IMR-90 (cell line): ENCODE data around the gene COPZ2. TPM values are rescaled to one million over a fixed set of nuclear protein-coding genes. Genes with fewer than 3 reads are reported as not detected.

Experiments
- ATAC-seq: fragments of 200-7000 bp; cut with Tn5 transposase; 2 replicates; pipeline ENCODE4 v1.9.1; 2020; ENCODE audit warnings: low read depth, mild to moderate bottlenecking, moderate library complexity
- BruUV-seq: library from RNA; stranded (reverse); fragments of 400-500 nt; replicated peaks from 2 replicates; lab custom pipeline; 2021; lab: Mats Ljungman, UMichigan
- CTCF ChIA-PET: fragments of 300-600 bp; formaldehyde crosslinking; extraction: SDS; loops from one replicate; lab custom pipeline; 2021; ENCODE audit warnings: antibody characterized with exemption; lab: Yijun Ruan, JAX
- POLR2A ChIA-PET: fragments of 300-600 bp; sonication (Branson Sonifier 250); formaldehyde crosslinking; loops from one replicate; lab custom pipeline; 2022; ENCODE audit warnings: antibody characterized with exemption; ENCODE audit not compliant: unreplicated experiment; lab: Charles Lee
- DNase-seq: peaks from one replicate; pipeline ENCODE4 v3.0.0; 2013
- H2AFZ ChIP-seq: replicated peaks from 2 replicates; pipeline ENCODE3; 2013; ENCODE audit warnings: low read length, mild to moderate bottlenecking; ENCODE audit not compliant: poor library complexity
- H2AK5ac ChIP-seq: 2 replicates; pipeline ENCODE4 v1.6.1; 2013; ENCODE audit warnings: low read depth, low read length, inconsistent platforms
- H2AK9ac ChIP-seq: replicated peaks from 2 replicates; pipeline ENCODE3; 2013; ENCODE audit warnings: mild to moderate bottlenecking, low read depth, low read length, moderate library complexity; ENCODE audit not compliant: poor library complexity
- H2BK120ac ChIP-seq: 2 replicates; pipeline ENCODE4 v1.6.1; 2013; ENCODE audit warnings: low read depth, low read length, inconsistent platforms
- H2BK15ac ChIP-seq: 3 replicates; pipeline ENCODE4 v1.6.1; 2013; ENCODE audit warnings: low read depth, low read length, inconsistent platforms
- H2BK20ac ChIP-seq: 2 replicates; pipeline ENCODE4 v1.6.1; 2013; ENCODE audit warnings: low read depth, mild to moderate bottlenecking, inconsistent platforms, low read length, moderate library complexity
- H2BK5ac ChIP-seq: 2 replicates; pipeline ENCODE4 v1.6.1; 2013; ENCODE audit warnings: mild to moderate bottlenecking, low read depth, low read length, inconsistent platforms; ENCODE audit not compliant: poor library complexity, severe bottlenecking
- H3K14ac ChIP-seq: replicated peaks from 2 replicates; pipeline ENCODE4 v1.6.1; 2013; ENCODE audit warnings: low read depth, low read length, inconsistent platforms
- H3K18ac ChIP-seq: 2 replicates; pipeline ENCODE4 v1.6.1; 2013; ENCODE audit warnings: low read depth, low read length, control low read depth
- H3K23ac ChIP-seq: 2 replicates; pipeline ENCODE4 v1.6.1; 2013; ENCODE audit warnings: low read depth, low read length, inconsistent platforms
- H3K27ac ChIP-seq: 2 replicates; pipeline ENCODE4 v1.5.1; 2013; ENCODE audit warnings: mild to moderate bottlenecking, control low read depth, low read length; ENCODE audit not compliant: insufficient read depth
- H3K27me3 ChIP-seq: 2 replicates; pipeline ENCODE4 v1.6.1; 2013; ENCODE audit warnings: low read length; ENCODE audit not compliant: control insufficient read depth, insufficient read depth
- H3K36me3 ChIP-seq: 2 replicates; pipeline ENCODE4 v1.6.1; 2013; ENCODE audit warnings: low read length, mixed read lengths; ENCODE audit not compliant: control insufficient read depth, insufficient read depth
- H3K4ac ChIP-seq: 2 replicates; pipeline ENCODE4 v1.6.1; 2013; ENCODE audit warnings: low read depth, low read length, inconsistent platforms
- H3K4me1 ChIP-seq: 2 replicates; pipeline ENCODE4 v1.6.1; 2013; ENCODE audit warnings: low read length, mixed read lengths; ENCODE audit not compliant: control insufficient read depth, insufficient read depth
- H3K4me2 ChIP-seq: 2 replicates; pipeline ENCODE4 v1.6.1; 2013; ENCODE audit warnings: low read depth, mild to moderate bottlenecking, control low read depth, low read length, moderate library complexity
- H3K4me3 ChIP-seq: 2 replicates; pipeline ENCODE4 v1.5.1; 2013; ENCODE audit warnings: low read depth, mild to moderate bottlenecking, control low read depth, low read length, moderate library complexity; ENCODE audit not compliant: insufficient read depth
- H3K56ac ChIP-seq: 2 replicates; pipeline ENCODE4 v1.6.1; 2013; ENCODE audit warnings: low read length, inconsistent platforms; ENCODE audit not compliant: insufficient read depth; ENCODE audit errors: extremely low read depth
- H3K79me1 ChIP-seq, 2 experiments: 2 replicates each; pipeline ENCODE4 v1.6.1; 2013; ENCODE audit warnings: low read length in 2 of 2, inconsistent platforms in 1 of 2, low read depth in 1 of 2
- H3K9ac ChIP-seq: 2 replicates; pipeline ENCODE4 v1.6.1; 2013; ENCODE audit warnings: low read depth, low read length, control low read depth
- H3K9me1 ChIP-seq: 2 replicates; pipeline ENCODE4 v1.6.1; 2013; ENCODE audit warnings: low read length, inconsistent platforms; ENCODE audit not compliant: insufficient read depth
- H3K9me3 ChIP-seq: 2 replicates; pipeline ENCODE4 v1.6.1; 2013; ENCODE audit warnings: low read length; ENCODE audit not compliant: control insufficient read depth, insufficient read depth
- H4K20me1 ChIP-seq: 2 replicates; pipeline ENCODE4 v1.6.1; 2013; ENCODE audit warnings: low read length, inconsistent platforms; ENCODE audit not compliant: insufficient read depth
- H4K5ac ChIP-seq: 2 replicates; pipeline ENCODE4 v1.6.1; 2013; ENCODE audit warnings: mild to moderate bottlenecking, low read depth, low read length, control low read depth
- H4K8ac ChIP-seq, 2 experiments: 2 replicates each; pipeline ENCODE4 v1.6.1; 2013; ENCODE audit warnings: low read depth in 2 of 2, low read length in 2 of 2, control low read depth in 1 of 2, inconsistent platforms in 1 of 2
- H4K91ac ChIP-seq: 2 replicates; pipeline ENCODE4 v1.6.1; 2013; ENCODE audit warnings: low read depth, low read length, inconsistent platforms; ENCODE audit not compliant: insufficient read depth
- BHLHE40 ChIP-seq: fragments of 150-350 bp; IDR thresholded peaks from 2 replicates; pipeline ENCODE4 v1.6.1; 2016; ENCODE audit warnings: mild to moderate bottlenecking, low read depth, low read length
- CTCF ChIP-seq: conservative IDR thresholded peaks from 2 replicates; pipeline ENCODE4 v1.5.1; 2012; ENCODE audit warnings: mild to moderate bottlenecking, low read depth, low read length, improper control_type of control experiment
- ELK1 ChIP-seq: fragments of 150-350 bp; IDR thresholded peaks from 2 replicates; pipeline ENCODE4 v1.6.1; 2016; ENCODE audit warnings: low read depth, mild to moderate bottlenecking, low read length, moderate library complexity, borderline replicate concordance
- MAFK ChIP-seq: IDR thresholded peaks from 2 replicates; pipeline ENCODE4 v1.6.1; 2012; ENCODE audit warnings: low read depth, low read length, improper control_type of control experiment
- MAZ ChIP-seq: IDR thresholded peaks from 2 replicates; pipeline ENCODE4 v1.6.1; 2012; ENCODE audit warnings: low read depth, mild to moderate bottlenecking, low read length, improper control_type of control experiment, moderate library complexity, borderline replicate concordance
- RCOR1 ChIP-seq: IDR thresholded peaks from 2 replicates; pipeline ENCODE4 v1.6.1; 2012; ENCODE audit warnings: mild to moderate bottlenecking, low read length, improper control_type of control experiment; ENCODE audit not compliant: insufficient replicate concordance
- RFX5 ChIP-seq: IDR thresholded peaks from 2 replicates; pipeline ENCODE4 v1.8.0; 2012; ENCODE audit warnings: low read depth, mild to moderate bottlenecking, low read length, moderate library complexity
- SMC3 ChIP-seq: fragments of 150-350 bp; IDR thresholded peaks from 2 replicates; pipeline ENCODE4 v1.6.1; 2016; ENCODE audit warnings: low read depth, mild to moderate bottlenecking, antibody characterized with exemption, low read length, moderate library complexity
- USF2 ChIP-seq: fragments of 150-350 bp; IDR thresholded peaks from 2 replicates; pipeline ENCODE4 v1.6.1; 2017; ENCODE audit warnings: mild to moderate bottlenecking, antibody characterized with exemption, low read length, low read depth
- WGBS, 2 experiments: methylation state at CpG; one replicate each; pipeline versions ENCODE4 v1.1.5 to v1.1.7; 2013; ENCODE audit warnings: missing lambda C conversion rate in 2 of 2; ENCODE audit not compliant: insufficient read length in 1 of 2; ENCODE audit errors: extremely low coverage in 2 of 2; 5-methylcytosine and 5-hydroxymethylcytosine counted together
- dilution Hi-C: fragments of 300-500 bp; cut with HindIII; formaldehyde crosslinking; loops from one replicate; pipeline ENCODE4 v1.14.3; 2018; ENCODE audit warnings: low sequenced_read_pairs; ENCODE audit not compliant: unreplicated experiment
- in situ Hi-C: fragments of 300-500 bp; cut with MboI; formaldehyde crosslinking; loops from 3 replicates; pipeline ENCODE4 v1.14.3; 2019; ENCODE audit warnings: low sequenced_read_pairs, inconsistent platforms, mixed read lengths
- intact Hi-C: fragments of 100-400 bp; cut with micrococcal nuclease; formaldehyde crosslinking; loops from 2 replicates; pipeline ENCODE4 v1.10.0; 2022
- polyA plus RNA-seq, 3 experiments: library from polyadenylated mRNA; depleted of rRNA; stranded (reverse); fragments of >200 nt; gene quantifications; 2 replicates each; pipeline ENCODE4 v1.2.3, GENCODE V29; 2012; ENCODE audit warnings: low replicate concordance in 1 of 3
- total RNA-seq: library from RNA; depleted of rRNA; stranded (reverse); fragments of >200 nt; gene quantifications from 2 replicates; pipeline ENCODE4 v1.2.3, GENCODE V29; 2012

The COPZ2 gene
- total and polyA plus RNA-seq, 2 of the 4 experiments (the other 2 are of a cell fraction) = 41.0 to 86.1 TPM

GRCh38 chr17:47993964-47994363 is 43.6 kb downstream of the COPZ2 start:
- Histone ChIP-seq H3K9ac (no peak overlapping the region), H3K4me3 (no peak overlapping the region), H2AK5ac (no peak overlapping the region), H3K18ac (no peak overlapping the region), H3K4ac (no peak overlapping the region), H2BK20ac (no peak overlapping the region), H4K91ac (no peak overlapping the region), H3K9me1 (no peaks in the 10 kb centered on the region), H4K5ac (no peak overlapping the region), H2AK9ac (no peak overlapping the region), H3K56ac (no peak overlapping the region), H3K27me3 (peaks cover 6% of the 10 kb centered on the region; the same call in 1 of the 2 replicates), H3K36me3 (no peaks in the 10 kb centered on the region), H3K79me1 (no peaks in the 10 kb centered on the region), H2BK120ac (no peak overlapping the region), H3K4me1 (peaks cover 2% of the 10 kb centered on the region; the same call in 1 of the 2 replicates), H2BK5ac (no peak overlapping the region), H3K23ac (no peak overlapping the region), H4K8ac (no peak overlapping the region), H3K9me3 (no peaks in the 10 kb centered on the region), H2AFZ (no peak overlapping the region), H3K14ac (no peak overlapping the region), H2BK15ac (no peak overlapping the region), H3K27ac (no peak overlapping the region), H3K4me2 (no peak overlapping the region), H4K20me1 (no peaks in the 10 kb centered on the region)
- WGBS, 2 experiments = 90% methylated on average over 2 of the region's 5 CpGs; no CpG with 5 or more reads in 1 of the 2 experiments
- ChIA-PET POLR2A (no interaction called here), CTCF (no interaction called here)
- DNase-seq = no peak
- no peak for ATAC-seq
- TF ChIP-seq BHLHE40 (no peak), SMC3 (no peak), CTCF (no peak), ELK1 (no peak), MAFK (no peak), USF2 (no peak), RFX5 (no peak), RCOR1 (no peak), MAZ (no peak)
- in situ Hi-C loops = no loop called here
- dilution Hi-C loops = no loop called here
- intact Hi-C loops = no loop called here
- BruUV-seq = no TSS peak
